BLaER1 treated with 17β-estradiol and CSF1 and Interleukin-3, amounts not matched to agents 10 nM and 100 nM (cell line): ENCODE results near the gene DIS3L2.

Source experiments
- H3K27ac ChIP-seq, 11 experiments: shearing (Covaris generic); formaldehyde crosslinking; 2 replicates each; pipeline ENCODE4 v1.8.1; 2022
- H3K27me3 ChIP-seq, 11 experiments: shearing (Covaris generic); formaldehyde crosslinking; 2 replicates each; pipeline ENCODE4 v1.8.1; 2022
- H3K36me3 ChIP-seq, 11 experiments: shearing (Covaris generic); formaldehyde crosslinking; 2 replicates each; pipeline ENCODE4 v1.8.1; 2022
- H3K4me1 ChIP-seq, 10 experiments: shearing (Covaris generic); formaldehyde crosslinking; 2 replicates each; pipeline ENCODE4 v1.8.1; 2022
- H3K4me2 ChIP-seq, 11 experiments: shearing (Covaris generic); formaldehyde crosslinking; 2 replicates each; pipeline ENCODE4 v1.8.1; 2022
- H3K4me3 ChIP-seq, 10 experiments: shearing (Covaris generic); formaldehyde crosslinking; 2 replicates each; pipeline ENCODE4 v1.8.1; 2022
- H3K9ac ChIP-seq, 11 experiments: shearing (Covaris generic); formaldehyde crosslinking; 2 replicates each; pipeline ENCODE4 v1.8.1; 2022
- H3K9me3 ChIP-seq, 11 experiments: shearing (Covaris generic); formaldehyde crosslinking; replicated peaks in 1 of 11; 2 replicates each; pipeline ENCODE4 v1.8.1; 2022
- H4K20me1 ChIP-seq, 11 experiments: shearing (Covaris generic); formaldehyde crosslinking; 2 replicates each; pipeline ENCODE4 v1.8.1; 2022
- Cebpa-rat ChIP-seq, 11 experiments: shearing (Covaris generic); IDR thresholded peaks; 2 replicates each; pipeline ENCODE4 v1.8.1; 2022

DIS3L2 gene

DNA sequence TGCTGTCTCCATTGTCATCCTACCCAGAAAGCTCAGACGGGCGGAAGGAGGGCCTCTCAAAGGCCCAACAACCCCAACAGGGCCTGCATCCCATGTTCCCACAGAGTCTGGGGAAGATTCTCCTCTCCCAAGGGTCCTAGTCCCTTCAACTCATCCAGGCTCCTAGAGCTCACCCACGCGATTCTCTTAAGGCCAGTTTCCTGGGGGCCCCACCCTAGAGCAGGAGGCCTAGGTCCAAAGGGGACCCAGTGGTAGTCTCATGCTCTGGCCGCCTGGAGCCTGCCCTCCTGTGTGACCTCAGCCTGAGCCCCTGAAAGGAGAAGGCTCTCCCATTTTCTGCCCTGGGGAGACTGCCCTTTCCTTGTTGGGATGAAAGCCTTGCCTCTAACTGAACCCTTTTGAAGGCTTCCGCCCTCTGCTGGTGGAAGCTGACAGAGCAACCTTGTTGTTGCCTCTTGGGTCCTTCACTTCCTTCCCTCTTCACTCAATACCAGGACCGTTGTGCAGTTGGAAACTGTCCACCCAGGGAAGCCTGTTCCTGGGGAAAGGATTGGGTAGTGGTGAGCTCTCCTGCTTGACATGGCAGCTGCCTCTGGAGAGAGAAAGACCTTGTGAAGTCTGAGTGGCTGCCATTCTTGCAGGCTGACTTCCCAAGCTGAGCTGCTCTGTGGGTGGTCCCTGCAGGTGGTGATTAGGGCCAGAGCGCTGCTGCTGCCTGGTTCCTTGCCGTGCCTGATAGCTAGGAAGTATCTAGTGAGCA is 331.1 kb downstream of the DIS3L2 start:
- Histone ChIP-seq H3K36me3 (peaks cover 0 to 49% (median 19%) of the 10 kb centered on the region in 11 experiments; a peak in 12 of 22 replicates), H3K27ac (peak overlapping the region in 9 of 11 experiments; percentile 5 to 63 (median 47); a peak in 15 of 22 replicates), H3K9ac (no peak overlapping the region), H3K4me1 (peaks cover 21 to 56% (median 32%) of the 10 kb centered on the region in 10 experiments), H3K4me3 (no peak overlapping the region), H3K4me2 (peak overlapping the region; percentile 48 to 84 (median 72)), H4K20me1 (no peaks in the 10 kb centered on the region), H3K9me3 (no peaks in the 10 kb centered on the region), H3K27me3 (no peaks in the 10 kb centered on the region)
- TF ChIP-seq Cebpa-rat (IDR thresholded peaks at IDR 0.05), result no peak

DNA sequence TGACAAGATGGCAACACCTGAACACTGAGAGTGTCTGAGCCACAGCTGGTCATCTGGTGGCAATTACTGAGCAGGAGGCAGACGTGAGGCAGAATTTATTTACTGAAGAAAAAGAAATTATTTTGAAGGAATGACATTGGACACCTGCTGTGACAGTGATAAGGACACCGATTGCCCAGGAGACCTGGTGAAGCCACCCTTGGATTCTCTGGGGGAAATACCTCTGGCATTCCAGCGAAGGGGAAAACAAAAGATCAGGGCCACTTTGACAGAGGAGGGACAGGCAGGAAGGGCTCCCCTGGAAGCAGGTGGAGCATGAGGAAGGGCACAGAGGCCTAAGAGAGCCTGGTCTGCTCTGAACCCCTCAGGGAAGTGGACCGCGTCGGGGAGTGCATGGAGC is 331.7 kb downstream of the DIS3L2 start:
- Histone ChIP-seq H3K9me3 (no peaks in the 10 kb centered on the region), H4K20me1 (no peaks in the 10 kb centered on the region), H3K4me3 (no peak overlapping the region), H3K9ac (no peak overlapping the region), H3K27ac (peak overlapping the region in 9 of 11 experiments; percentile 8 to 63 (median 47); a peak in 14 of 22 replicates), H3K27me3 (no peaks in the 10 kb centered on the region), H3K36me3 (peaks cover 0 to 49% (median 19%) of the 10 kb centered on the region in 11 experiments; a peak in 12 of 22 replicates), H3K4me2 (peak overlapping the region; percentile 48 to 84 (median 72)), H3K4me1 (peaks cover 26 to 63% (median 34%) of the 10 kb centered on the region in 10 experiments)
- TF ChIP-seq Cebpa-rat (IDR thresholded peaks at IDR 0.05), result no peak

- H3K4me3 ChIP-seq, result no peak overlapping the region
- H3K4me1 ChIP-seq, result peaks cover 45 to 90% (median 60%) of the 10 kb centered on the region in 10 experiments
- no peak overlapping the region for H3K27ac ChIP-seq
- H4K20me1 ChIP-seq, result no peaks in the 10 kb centered on the region
- 0 out of 22 replicates have a peak overlapping the region, but pooled peaks of 1 of the 11 experiments have one; percentile 18 for H3K4me2 ChIP-seq
- H3K27me3 ChIP-seq, result no peaks in the 10 kb centered on the region
- no peak overlapping the region for H3K9ac ChIP-seq
- peaks cover 4 to 45% (median 24%) of the 10 kb centered on the region in 11 experiments; a peak in 17 of 22 replicates for H3K36me3 ChIP-seq
- no peak for TF ChIP-seq Cebpa-rat (IDR thresholded peaks at IDR 0.05)
- H3K9me3 ChIP-seq, result no peaks in the 10 kb centered on the region
These were observed 334.5 kb downstream of the DIS3L2 start for GRCh38 chr2:232295971-232296370.

- Histone ChIP-seq H3K4me3 (no peak overlapping the region), H3K4me1 (peaks cover 45 to 95% (median 67%) of the 10 kb centered on the region in 10 experiments), H3K9ac (no peak overlapping the region), H4K20me1 (no peaks in the 10 kb centered on the region), H3K27ac (peak overlapping the region in 1 of 11 experiments; percentile 26; a peak in 1 of 22 replicates), H3K4me2 (peak overlapping the region in 1 of 11 experiments; percentile 18; a peak in 1 of 22 replicates), H3K36me3 (peaks cover 0 to 40% (median 30%) of the 10 kb centered on the region in 11 experiments; a peak in 16 of 22 replicates), H3K27me3 (no peaks in the 10 kb centered on the region), H3K9me3 (no peaks in the 10 kb centered on the region)
- no peak for TF ChIP-seq Cebpa-rat (IDR thresholded peaks at IDR 0.05)
These were observed 335.4 kb downstream of the DIS3L2 start for GRCh38 chr2:232296776-232297525.

GRCh38 chr2:232299084-232299483 is 337.6 kb downstream of the DIS3L2 start:
- H3K4me1 ChIP-seq, result peaks cover 24 to 74% (median 47%) of the 10 kb centered on the region in 10 experiments
- H4K20me1 ChIP-seq, result no peaks in the 10 kb centered on the region
- H3K9me3 ChIP-seq, result peaks cover 5 to 13% (median 10%) of the 10 kb centered on the region in 11 experiments
- H3K36me3 ChIP-seq, result peaks cover 13 to 55% (median 41%) of the 10 kb centered on the region in 11 experiments
- H3K9ac ChIP-seq, result peak overlapping the region in 6 of 11 experiments; percentile 4 to 41 (median 14); a peak in 7 of 22 replicates
- no peaks in the 10 kb centered on the region for H3K27me3 ChIP-seq
- H3K4me2 ChIP-seq, result peak overlapping the region; percentile 51 to 91 (median 79)
- H3K27ac ChIP-seq, result peak overlapping the region in 8 of 11 experiments; percentile 52 to 72 (median 60); a peak in 15 of 22 replicates
- peak in 4 of 11 experiments; percentile 21 to 54 (median 40); a peak in 3 of 22 replicates for TF ChIP-seq Cebpa-rat (IDR thresholded peaks at IDR 0.05)
- H3K4me3 ChIP-seq, result peak overlapping the region in 3 of 10 experiments; percentile 26 to 35 (median 29); a peak in 4 of 20 replicates

DNA sequence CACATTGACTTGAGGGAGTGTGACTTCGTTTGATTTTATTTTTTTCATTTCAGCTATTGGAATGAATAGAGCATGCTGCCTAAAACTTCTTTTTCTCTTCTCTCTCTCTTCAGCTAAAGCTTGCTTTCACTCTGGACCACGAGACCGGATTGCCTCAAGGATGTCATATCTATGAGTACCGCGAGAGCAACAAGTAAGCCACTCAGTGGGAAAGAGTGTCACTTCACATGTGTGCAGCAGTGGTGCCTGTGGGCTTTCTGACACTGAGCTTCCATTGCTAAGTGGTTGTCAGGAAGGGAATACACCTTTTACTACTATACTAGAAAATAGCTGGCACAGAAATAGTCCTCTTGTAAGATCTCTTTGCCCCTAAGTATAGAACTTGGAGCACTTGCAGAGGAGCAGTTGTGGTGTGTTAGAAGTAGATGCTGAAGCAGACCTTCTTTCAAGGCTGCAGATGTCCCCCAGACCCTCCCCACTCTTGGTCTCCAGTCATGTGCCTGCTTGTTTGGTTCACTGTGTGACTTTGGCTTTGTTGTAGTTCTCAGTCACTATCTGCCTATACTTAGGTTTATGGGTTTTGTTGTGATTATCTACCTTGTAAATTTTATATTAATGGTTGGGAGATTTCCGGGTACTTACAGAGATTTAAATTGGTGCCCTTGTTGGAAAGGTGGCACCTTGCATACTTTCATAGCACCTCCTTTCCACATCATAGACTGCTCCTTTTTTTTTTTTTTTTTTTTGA is 338.6 kb downstream of the DIS3L2 start:
- H3K36me3 ChIP-seq, result peaks cover 18 to 50% (median 45%) of the 10 kb centered on the region in 11 experiments
- H3K9ac ChIP-seq, result peak overlapping the region in 1 of 11 experiments; percentile 41; a peak in 1 of 22 replicates
- H3K27ac ChIP-seq, result peak overlapping the region in 10 of 11 experiments; percentile 34 to 79 (median 62); a peak in 17 of 22 replicates
- peaks cover 11 to 23% (median 17%) of the 10 kb centered on the region in 11 experiments for H3K9me3 ChIP-seq
- peak overlapping the region; percentile 51 to 91 (median 79); a peak in 19 of 22 replicates for H3K4me2 ChIP-seq
- H3K4me3 ChIP-seq, result no peak overlapping the region
- peaks cover 24 to 66% (median 42%) of the 10 kb centered on the region in 10 experiments for H3K4me1 ChIP-seq
- H4K20me1 ChIP-seq, result no peaks in the 10 kb centered on the region
- TF ChIP-seq Cebpa-rat (IDR thresholded peaks at IDR 0.05), result no peak
- no peaks in the 10 kb centered on the region for H3K27me3 ChIP-seq

- peak overlapping the region in 1 of 11 experiments; percentile 37; a peak in 2 of 22 replicates for H3K9ac ChIP-seq
- H3K4me1 ChIP-seq, result peaks cover 24 to 62% (median 43%) of the 10 kb centered on the region in 10 experiments
- H3K27ac ChIP-seq, result peak overlapping the region in 9 of 11 experiments; percentile 26 to 79 (median 55); a peak in 15 of 22 replicates
- H3K9me3 ChIP-seq, result peaks cover 11 to 29% (median 18%) of the 10 kb centered on the region in 11 experiments
- H4K20me1 ChIP-seq, result no peaks in the 10 kb centered on the region
- peaks cover 21 to 58% (median 46%) of the 10 kb centered on the region in 11 experiments for H3K36me3 ChIP-seq
- H3K27me3 ChIP-seq, result no peaks in the 10 kb centered on the region
- no peak overlapping the region for H3K4me3 ChIP-seq
- TF ChIP-seq Cebpa-rat (IDR thresholded peaks at IDR 0.05), result no peak
- peak overlapping the region; percentile 13 to 91 (median 69); a peak in 19 of 22 replicates for H3K4me2 ChIP-seq
These were observed 339.4 kb downstream of the DIS3L2 start for GRCh38 chr2:232300894-232301387.

DNA sequence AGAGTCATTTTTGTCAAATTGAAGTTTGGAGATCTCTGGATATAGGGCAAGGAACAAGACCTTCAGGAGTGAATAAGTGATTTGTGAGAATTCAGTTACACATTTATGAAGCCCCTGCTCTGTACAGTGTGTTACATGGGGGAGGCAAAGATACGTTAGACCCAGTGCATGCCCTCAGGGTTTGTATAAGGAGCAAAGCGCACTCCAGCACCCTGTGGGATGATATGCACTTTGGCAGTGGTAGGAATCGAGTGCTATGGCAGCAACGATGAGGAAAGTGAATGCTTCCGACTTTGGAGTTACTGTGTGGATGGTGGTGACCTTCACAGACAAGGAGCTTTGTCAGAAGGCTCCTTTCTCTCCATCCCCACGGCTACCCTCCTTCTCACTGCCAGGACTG is 342.7 kb downstream of the DIS3L2 start:
- Histone ChIP-seq H3K4me3 (no peak overlapping the region), H3K4me2 (no peak overlapping the region), H3K9me3 (peaks cover 11 to 32% (median 18%) of the 10 kb centered on the region in 11 experiments), H3K36me3 (peaks cover 25 to 62% (median 44%) of the 10 kb centered on the region in 11 experiments), H3K27ac (no peak overlapping the region), H3K9ac (no peak overlapping the region), H3K4me1 (peaks cover 28 to 58% (median 46%) of the 10 kb centered on the region in 10 experiments), H3K27me3 (no peaks in the 10 kb centered on the region), H4K20me1 (no peaks in the 10 kb centered on the region)
- no peak for TF ChIP-seq Cebpa-rat (IDR thresholded peaks at IDR 0.05)
